Activated CD4-positive, alpha-beta T cell treated with anti-CD3 and anti-CD28 coated beads, Interleukin-2, Interleukin-6, amounts not matched to agents 100 ng/mL and 50 ng/mL, durations not matched to agents 16 hours and 8 hours (primary cell): ENCODE results near the gene LEPROT.

Experiments used
- DNase-seq: peaks from one replicate; pipeline ENCODE4 v3.0.0-alpha.2; 2020

Gene LEPROT

DNA sequence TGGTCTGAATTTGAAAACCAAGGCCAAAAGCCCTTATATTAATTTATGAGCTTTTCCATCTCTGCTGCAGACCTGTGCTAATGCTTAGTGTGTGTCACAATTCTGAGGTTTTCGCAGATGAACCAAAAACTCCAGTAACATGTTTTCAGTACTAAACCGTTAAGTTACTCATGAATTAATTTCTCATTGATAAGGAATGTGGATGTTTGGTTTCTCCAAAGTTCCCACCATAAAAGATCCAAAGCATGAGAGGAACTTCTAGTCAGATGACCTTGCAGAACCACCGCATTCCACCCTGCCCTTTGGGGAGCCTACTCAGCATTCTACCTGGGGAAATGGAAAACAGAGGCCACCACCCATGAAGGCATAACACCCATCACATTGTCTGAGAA, 7.5 kb upstream of the LEPROT start:
- DNase-seq: no peak

DNA sequence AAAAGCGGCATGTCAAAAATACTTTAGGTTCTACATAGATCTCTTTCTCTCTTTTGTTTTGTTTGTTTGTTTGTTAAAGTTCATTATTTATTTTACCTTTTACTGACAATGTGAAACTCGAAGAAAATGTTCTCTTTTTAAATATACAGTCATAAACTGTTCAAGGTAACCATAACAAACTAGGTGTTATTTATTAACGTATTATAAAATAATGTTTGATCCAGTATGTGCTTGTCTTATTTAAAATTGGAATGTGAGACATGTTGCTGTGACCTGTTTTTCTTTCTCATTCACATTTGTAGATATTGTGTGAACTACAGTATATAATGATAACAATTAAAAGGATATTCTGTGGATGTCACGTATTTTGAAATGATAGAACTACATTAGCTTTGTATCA, 5.9 kb upstream of the LEPROT start:
- DNase-seq: no peak

DNA sequence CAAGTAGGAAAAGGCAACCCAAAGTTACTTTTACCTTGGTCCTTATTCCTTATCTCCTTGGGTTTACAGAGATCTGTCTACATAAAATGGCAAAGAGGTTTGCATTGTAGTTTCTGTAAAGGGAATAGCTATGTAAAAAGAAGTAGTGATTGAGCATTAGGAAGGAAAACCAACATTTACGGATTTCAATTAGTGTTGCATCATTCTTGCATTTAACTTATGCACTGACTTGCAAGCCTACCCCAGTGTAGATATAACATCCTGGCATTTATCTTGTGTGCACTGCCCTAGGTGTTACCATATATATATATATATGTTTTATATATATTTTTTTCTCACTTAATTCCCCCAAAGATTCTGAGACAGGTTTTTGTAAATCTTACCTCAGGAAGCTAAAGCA, 3.7 kb upstream of the LEPROT start:
- no peak for DNase-seq

DNA sequence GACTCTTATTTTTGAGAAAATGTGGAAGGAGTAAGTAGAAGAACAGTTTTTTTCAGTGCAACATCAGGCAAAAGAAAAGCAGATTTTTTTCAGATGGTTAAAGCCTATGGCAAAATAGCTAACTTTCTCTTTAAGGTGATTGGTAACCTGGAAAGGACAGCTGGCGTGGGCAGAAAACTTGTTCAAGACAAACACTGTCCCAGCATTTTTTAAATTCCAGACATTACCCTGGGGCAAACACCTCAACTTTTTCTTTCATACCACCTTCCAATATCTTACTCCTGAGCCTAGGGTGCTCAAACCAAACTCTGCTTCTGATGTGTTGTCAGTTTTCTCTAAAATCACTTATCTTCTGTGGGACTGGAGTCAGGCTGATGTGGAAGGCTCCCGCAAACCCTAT, 2.7 kb upstream of the LEPROT start:
- no peak for DNase-seq

DNA sequence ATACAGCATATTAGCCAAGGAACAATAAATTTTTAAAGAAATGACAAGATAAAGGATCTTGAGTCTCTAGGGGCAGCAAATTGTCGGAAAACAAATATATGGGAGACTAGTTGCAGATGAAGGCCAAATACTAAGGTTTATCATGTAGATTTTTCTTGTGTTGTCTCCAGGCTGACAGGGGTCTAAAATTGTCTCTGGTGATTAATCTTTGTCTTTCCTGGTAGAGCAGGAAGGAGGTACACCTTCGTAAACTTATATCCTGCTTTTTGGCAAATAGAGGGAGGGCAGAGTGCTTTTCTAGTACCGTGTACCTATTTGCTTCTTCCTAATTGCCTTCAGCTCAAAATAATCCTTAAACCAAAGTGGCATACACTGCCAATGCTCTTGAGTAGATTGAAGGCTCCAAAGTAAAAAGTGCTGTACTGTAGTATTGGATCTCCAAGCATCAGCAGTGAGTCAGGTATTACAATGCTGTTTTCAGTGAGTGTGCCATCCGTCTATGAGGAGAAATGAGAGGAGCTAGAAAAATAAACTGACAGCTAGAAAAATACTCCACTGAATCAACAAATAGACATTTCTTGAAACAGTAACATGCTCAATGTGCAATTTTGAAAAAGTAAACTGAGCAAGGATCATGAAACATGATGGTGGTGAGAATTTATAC, 1.8 kb upstream of the LEPROT start:
- no peak for DNase-seq

DNA sequence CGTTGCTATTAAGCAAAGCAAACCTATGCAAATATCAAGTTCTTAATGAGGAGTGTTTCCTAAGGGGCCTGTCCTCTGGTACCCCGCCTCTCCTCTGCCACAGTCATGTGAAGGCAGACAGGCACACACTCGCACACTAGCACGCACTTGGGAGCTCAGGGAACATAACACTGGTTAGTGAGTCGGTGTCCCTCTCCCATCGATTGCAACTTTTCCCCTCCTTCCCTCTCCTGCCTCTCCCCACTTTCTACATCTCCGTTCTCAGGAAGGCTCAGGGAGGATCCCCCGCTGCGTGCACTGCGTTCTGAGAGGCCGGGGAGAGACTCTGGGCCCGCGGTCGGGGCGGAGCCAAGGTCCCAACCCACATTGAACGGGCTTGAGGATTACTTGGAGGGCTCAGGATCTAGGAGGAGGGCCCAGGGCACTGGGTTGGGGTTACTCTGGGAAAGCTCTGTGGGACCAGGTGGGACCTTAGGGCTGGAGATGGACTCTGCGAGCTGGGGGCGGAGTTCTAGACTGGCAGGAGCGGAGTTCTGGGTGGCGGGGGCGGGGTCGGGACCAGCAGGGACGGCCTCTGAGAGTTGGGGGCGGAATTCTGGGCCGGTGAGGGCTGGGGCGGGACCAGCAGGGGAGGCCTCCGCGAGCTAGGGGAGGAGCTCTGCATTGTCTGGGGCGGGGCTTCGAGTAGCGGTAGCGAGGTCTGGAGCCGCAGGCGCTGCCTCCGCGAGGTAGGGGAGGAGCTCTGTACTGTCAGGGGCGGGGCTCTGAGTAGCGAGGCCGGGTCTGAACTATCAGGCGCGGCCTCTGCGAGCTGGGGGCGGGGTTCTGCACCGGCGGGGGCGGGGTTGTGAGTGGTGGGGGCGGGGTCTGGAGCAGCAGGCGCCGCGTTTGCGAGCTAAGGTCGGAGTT, 533 bp upstream of the LEPROT start:
- DNase-seq: peak; percentile 99

DNA sequence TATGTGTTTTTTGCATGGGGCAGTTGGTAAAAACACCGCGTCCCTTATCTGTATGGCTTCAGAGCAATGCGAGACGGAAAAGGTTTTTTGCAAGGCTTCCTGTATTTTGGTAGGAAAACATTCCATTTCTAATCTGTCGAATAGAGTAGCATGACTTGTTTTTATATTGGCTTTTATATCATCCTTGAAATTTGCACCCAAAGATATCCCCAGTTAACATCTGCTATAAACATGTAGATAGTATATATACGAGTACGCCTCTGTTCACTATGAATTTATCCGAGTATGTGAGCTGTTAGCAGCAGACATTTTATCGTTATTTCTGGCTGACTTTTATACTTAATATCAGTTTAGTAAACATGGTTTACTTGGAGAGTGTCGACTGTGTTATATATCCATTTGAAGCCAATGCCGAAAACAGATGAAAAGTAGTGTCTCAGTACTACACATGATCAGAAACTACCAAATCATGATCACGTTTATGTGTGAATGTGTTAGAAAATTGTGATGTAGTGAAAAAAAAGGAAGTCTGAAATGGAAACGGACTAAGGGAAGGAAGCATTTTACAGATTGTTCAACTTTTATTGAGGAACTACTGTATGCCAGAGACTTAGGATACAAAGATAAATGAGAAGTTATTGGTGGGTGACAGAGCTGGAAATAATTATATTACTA, 1.0 kb downstream of the LEPROT start:
- DNase-seq: peak; percentile 32

DNA sequence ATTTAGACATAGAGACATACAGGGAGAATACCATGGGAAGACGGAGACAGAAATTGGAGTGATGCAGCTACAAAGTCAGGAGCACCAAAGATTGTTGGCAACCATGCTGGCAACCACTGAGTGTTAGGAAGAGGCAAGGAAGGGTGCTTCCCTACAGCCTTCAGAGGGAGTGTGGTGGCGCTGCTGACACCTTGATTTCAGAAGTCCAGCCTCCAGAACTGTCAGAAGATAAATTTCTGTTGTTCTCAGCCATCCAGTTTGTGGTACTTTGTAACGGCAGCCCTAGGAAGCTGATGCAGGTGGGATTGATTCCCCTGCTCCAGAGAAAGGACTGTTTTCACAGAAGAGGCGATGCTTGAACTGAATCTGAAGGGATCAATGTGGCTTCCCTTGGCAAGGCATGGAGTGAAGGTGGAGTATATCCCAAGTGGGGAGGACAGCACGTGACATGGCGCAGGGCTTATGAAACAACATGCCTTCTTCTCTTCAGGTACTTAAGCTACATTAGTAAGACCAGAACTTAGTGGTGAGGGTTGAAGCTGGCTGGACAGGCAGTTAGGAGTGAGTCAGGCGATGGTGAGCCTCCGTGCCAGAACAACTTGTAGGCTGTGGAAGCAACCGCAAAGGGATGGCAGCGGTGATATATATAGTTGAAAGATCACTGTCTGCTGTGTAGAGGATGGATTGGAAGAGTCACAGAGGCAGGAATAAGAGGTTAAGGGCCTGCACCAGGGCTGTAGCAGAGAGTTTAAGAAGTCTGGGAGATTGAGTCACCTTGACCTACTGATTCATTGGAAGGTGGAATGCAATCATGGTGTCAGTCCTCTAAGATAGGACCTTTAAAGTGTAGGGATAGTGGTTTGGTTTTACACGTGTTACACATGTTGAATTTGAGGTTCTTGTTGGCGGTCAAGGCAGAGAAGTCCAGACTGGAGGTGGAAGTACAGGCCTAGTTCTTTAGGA, 2.1 kb downstream of the LEPROT start:
- peak; percentile 52 for DNase-seq

DNA sequence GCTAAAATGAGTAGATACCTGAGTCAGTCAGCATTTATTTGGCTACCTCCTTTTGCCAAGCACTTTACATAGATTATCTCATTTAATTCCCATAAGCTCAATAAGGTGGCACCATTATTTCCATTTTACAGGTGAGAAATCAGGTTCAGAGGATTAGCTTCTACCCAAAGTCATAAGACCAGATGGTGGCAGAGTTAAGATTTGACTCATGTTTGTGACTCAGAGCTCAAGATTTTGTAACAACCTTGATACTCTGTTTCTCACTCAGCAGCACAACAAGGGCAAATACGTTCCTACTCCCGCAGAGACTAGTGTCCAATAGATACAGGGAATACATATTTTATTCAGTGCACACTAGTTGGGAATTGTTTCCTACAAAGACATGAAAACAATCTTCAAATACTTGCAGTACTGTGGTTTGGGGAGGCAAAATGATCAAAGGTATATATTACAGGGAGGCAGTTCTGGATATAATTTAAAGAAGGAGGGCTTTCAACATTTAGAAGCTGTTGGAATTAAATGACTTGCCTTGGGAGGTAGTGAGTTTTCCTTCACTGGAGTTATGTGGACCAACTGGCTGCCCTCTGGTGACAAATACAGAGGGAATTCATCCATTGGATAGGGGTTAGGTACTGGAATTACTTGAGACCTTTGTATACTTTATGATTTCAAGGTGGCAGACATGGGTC, 3.6 kb downstream of the LEPROT start:
- DNase-seq: peak; percentile 87

DNA sequence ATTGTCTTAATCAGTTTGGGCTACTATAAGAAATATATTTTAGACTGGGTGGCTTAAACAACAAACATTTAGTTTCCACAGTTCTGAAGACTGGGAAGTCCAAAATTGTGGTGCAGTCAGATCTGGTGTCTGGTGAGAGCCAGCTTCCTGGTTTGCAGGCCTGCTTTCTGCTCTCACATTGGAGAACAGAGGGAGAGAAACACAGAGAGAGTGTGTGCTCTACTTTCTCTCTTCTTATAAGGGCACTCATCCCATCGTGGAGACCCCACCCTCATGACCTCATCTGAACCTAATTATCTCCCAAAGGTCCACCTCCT, 4.1 kb downstream of the LEPROT start:
- DNase-seq: peak; percentile 19

DNA sequence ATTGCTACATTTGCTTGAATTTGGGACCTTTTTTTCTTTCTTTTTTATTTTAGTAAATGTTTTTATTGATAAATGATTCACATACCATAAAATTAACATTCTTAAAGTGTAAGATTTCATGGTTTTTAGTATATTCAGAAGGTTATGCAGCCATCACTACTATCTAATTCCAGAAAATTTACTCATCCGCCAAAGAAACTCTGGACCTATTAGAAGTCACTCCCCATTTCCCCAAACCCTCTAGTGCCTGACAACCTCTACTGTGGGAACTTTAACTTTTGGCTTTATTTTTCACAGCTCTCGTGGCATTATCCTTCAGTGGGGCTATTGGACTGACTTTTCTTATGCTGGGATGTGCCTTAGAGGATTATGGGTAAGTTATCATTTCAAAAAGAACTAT, 4.5 kb downstream of the LEPROT start:
- no peak for DNase-seq

DNA sequence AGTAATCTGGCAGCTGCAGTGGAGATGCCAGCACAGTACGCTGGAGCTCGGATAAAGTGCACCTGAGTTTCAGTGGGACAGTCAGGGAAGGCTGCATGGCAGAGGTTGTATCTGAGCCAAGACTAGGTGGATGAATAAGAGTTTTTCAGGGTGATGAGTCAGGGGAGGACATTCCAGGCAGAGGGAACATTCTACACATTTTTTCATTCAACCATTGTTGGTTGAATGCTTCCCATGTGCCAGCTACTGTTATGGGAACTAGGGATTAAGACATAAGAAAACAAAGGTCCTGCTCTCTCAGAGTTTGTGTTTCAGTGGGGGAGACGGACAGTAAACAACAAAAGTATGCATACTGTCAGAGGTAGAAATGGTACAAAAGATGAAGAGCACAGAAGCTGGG, 5.2 kb downstream of the LEPROT start:
- DNase-seq: no peak

DNA sequence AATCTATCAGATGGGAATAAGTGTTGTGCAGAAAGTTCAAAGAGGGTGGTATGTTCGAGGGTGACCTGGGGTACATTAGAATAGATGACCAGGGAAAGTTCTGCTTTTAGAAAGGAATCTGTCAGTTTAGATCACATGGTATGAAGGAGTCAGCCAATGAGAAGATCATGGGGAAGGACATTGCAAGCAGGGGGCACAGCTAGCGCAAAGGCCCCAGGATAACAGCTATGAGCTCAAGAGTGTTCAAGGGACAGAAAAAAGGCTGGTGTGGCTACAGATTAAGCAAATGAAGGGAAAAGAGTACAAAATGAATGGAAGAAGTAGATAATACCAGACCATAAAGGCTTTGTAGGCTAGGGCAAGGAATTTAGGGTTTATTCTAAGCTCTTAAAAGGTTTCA, 8.6 kb downstream of the LEPROT start:
- DNase-seq: no peak

DNA sequence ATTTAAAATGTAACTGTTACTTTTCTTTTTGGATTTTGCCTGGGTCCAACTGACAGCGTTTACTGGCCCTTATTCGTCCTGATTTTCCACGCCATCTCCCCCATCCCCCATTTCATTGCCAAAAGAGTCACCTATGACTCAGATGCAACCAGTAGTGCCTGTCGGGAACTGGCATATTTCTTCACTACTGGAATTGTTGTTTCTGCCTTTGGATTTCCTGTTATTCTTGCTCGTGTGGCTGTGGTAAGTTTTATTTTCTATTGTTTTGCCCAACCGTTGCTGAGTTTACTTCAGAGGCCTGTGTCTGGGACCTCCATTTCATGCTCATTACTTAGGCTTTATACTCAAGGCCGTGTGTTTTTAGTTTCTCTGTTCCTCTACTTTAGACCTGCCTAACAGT, 9.3 kb downstream of the LEPROT start:
- DNase-seq: peak; percentile 4

DNA sequence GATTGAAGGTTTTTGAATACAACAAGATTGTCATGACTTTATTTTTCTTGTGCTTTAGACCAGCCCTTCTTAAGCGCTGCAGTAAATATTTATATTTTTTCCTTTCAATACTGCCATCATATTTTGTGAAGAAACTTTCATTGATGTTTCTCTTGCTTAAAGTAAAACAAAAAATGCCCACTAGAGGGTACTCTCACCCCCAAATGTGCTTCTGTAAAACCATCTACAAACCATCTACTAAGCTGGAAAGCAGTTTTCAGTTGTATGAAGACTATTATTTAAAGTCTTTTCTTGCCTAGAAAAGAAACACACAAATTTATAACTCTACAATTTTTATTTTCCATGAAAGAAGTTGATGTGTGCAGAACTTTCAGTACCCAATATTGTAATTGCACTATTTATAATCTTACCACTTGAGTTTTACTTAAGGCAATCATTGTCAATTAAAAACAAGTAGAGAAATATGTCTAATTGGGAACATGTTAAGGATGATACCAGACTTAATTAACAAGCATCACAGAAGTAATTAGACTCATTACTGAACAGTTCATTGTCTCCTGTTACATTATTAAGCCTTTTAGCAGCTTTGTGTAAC, 10.7 kb downstream of the LEPROT start:
- DNase-seq: peak; percentile 46

DNA sequence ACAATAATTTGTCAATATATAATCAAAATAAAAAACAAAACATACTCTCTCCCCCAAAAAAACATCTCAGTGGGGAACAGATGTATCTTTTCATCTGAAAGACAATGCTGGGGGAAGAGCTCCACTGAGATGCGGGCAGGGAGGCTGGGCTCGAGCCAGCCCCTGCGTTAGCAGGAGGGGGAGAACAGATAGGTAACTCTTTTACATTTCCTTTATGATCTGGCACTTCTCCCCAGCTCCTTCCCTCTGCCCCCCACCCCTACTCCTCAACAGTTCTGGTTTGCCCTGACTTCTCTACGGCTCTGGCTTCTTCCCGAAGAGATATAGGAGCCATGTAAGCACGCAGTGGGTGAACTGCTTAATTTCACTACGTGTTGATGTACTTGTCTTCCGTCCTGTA, 12.4 kb downstream of the LEPROT start:
- no peak for DNase-seq

DNA sequence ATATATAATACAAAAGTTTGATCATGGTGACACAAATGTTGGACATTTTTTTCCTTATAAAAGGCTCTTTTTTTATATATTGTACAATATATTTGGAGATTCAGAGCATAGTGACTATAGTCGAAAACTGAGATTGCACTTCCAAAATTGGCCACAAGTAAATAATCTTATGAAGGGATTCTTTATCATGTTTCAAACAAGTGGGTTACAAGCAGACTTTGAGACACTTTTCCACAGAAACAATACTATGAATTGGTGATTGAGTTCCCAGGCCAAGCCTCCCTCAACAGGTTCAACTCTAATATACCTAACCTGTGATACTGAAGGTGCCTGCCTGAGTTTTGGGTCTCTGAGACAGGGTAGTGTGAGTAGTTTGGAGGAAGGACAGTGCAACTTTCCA, 13.8 kb downstream of the LEPROT start:
- DNase-seq: no peak

DNA sequence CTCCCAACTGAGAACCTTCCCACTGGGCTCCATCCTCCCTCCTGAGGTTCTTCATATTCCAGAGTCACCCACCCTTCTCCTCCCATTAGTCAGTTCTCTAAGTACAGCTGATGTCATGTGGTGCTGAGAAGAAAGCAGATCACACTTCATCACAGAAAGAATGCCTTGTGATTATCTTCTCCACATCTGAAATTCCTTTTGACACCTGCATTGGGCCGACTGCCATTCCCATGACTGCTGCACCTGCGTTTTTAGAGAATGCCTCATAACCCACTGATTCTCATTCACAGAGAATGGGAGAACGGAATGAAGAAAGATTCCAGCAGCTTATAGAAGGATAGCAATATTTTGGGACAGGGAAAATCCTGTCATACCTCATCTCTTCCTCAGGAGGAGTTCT, 14.3 kb downstream of the LEPROT start:
- DNase-seq: no peak

DNA sequence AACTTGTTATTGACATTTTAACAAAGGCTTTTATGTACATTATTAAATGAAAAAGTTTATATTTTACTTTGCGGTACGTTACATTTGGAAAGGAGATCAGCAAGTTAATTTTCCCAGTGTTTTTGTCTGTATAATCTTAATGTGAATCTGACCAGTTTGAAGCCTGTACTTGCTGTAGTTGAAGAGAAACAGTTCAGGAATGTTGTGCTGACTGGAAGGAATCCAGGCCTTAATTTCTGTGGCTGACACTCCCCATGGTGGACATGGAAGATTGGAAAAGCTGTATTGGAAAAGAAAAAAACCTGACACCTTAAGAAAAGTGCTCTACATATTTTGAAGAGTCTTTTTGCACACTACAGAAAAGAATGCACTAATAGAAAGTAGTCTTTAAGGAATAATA, 15.5 kb downstream of the LEPROT start:
- DNase-seq: no peak

DNA sequence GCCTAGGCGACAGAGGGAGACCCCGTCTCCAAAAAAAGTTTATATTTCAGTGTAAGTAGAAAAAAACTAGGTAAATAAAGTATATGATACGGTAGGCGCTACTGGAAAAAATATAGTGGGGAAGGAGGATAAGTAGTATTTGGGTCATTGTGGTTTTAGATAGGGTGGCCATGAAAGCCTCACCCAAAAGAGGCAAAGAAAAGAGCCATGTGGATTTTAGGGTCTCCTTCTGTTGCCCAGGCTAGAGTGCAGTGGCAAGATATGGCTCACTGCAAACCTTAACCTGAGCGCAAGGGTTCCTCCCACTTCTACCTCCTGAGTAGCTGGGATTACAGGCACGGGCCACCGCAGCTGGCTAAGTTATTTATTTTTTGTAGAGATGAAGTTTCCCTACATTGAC, 17.1 kb downstream of the LEPROT start:
- DNase-seq: no peak

DNA sequence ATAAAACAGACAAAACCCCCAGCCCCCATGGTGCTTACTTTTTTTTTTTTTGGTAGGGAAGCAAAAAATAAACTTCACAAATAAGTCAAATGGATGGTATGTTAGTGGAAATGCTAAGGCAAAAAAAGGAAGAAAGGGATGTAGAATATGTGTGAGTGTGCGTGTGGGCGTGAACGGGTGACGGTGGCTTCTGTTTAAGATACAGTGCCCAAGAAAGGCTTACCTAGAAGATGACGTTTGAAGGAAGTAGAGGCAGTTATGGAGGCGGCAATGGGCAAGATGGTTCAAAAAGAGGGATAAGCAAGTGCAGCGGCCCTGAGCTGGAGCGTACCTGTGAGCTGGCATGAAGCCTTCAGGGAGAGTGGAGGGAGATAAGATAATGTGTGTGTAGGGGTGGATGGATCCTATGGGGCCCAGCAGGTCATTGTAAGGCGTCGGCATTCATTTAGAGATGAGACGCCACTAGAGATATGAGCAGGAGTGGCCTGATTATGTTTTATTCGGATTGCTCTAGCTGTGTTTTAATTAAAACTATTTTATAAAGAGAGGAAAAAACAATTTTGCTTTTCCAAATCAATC, 19.9 kb downstream of the LEPROT start:
- no peak for DNase-seq

DNA sequence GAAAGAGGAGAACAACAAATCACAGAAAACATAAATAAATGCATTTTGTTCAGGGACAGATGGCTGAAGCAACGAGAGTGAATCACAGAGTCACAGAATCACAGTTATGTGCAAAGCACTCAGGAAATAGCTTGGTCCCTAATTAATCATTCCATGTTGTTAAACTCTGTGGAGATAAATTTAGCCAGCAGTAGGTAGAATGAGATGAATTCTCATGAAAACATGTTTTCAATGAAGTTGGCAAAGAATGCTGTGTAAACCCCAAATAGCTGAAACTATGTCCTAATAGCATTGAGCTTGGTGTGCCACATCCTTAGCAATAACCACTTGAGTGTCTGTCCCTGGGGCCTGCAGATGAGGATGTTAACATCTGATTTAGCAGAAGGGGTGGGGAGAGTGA, 20.4 kb downstream of the LEPROT start:
- DNase-seq: no peak
